HG03354 (cell line): ENCODE measurements around the gene GPATCH4.
"Not testable (repeated sequence)": the region's sequence is repeated elsewhere in the genome, so short reads cannot be mapped to it uniquely, and the experiment has no call there.

Experiments used
- ATAC-seq: cut with Tn5 transposase; IDR thresholded peaks from one replicate; pipeline ENCODE4 v1.9.1; 2021; ENCODE audit warnings: mild to moderate bottlenecking; ENCODE audit not compliant: unreplicated experiment, poor library complexity, severe bottlenecking

The GPATCH4 gene

GRCh38 chr1:156601122-156601830 is at the start of gene GPATCH4:
Gene GPATCH4 (minus strand): TSS chr1:156601479.
- peak; percentile 60 for ATAC-seq

- no peak for ATAC-seq
Observed at GRCh38 chr1:156648951-156649350, 47.7 kb upstream of the GPATCH4 start.

- ATAC-seq: no peak
Observed at GRCh38 chr1:156648496-156648895, 47.2 kb upstream of the GPATCH4 start.

- no peak for ATAC-seq
Observed at GRCh38 chr1:156647351-156647750, 46.1 kb upstream of the GPATCH4 start.

GRCh38 chr1:156646738-156647211 is 45.5 kb upstream of the GPATCH4 start:
- no peak for ATAC-seq

GRCh38 chr1:156645666-156646065 is 44.4 kb upstream of the GPATCH4 start:
- no peak for ATAC-seq

GRCh38 chr1:156645056-156645455 is 43.8 kb upstream of the GPATCH4 start:
- no peak for ATAC-seq

- ATAC-seq: no peak
Observed at GRCh38 chr1:156644640-156645039, 43.4 kb upstream of the GPATCH4 start.

GRCh38 chr1:156644146-156644545 is 42.9 kb upstream of the GPATCH4 start:
- no peak for ATAC-seq

GRCh38 chr1:156643778-156644092 is 42.5 kb upstream of the GPATCH4 start:
- ATAC-seq: no peak

GRCh38 chr1:156643049-156643777 is 41.9 kb upstream of the GPATCH4 start:
- no peak for ATAC-seq

- no peak for ATAC-seq
Observed at GRCh38 chr1:156642265-156643048, 41.2 kb upstream of the GPATCH4 start.

- no peak for ATAC-seq
Observed at GRCh38 chr1:156641761-156642264, 40.5 kb upstream of the GPATCH4 start, which contains the start of gene BCAN. Gene BCAN (plus strand): TSS chr1:156642117. CDS start chr1:156646055, 3,938 bp downstream.

- no peak for ATAC-seq
Observed at GRCh38 chr1:156640842-156641706, 39.8 kb upstream of the GPATCH4 start.

- no peak for ATAC-seq
Observed at GRCh38 chr1:156639601-156640101, 38.4 kb upstream of the GPATCH4 start.

- ATAC-seq: no peak
Observed at GRCh38 chr1:156638189-156638985, 37.1 kb upstream of the GPATCH4 start.

- ATAC-seq: no peak
Observed at GRCh38 chr1:156632355-156632754, 31.1 kb upstream of the GPATCH4 start.

GRCh38 chr1:156631152-156631551 is 29.9 kb upstream of the GPATCH4 start:
- ATAC-seq: not testable (repeated sequence)
